ENCODE measurements around the gene DHDDS. TPM values are rescaled to one million over a fixed set of nuclear protein-coding genes. Genes with fewer than 3 reads are reported as not detected.
A peak's percentile ranks its signal among the peaks of the same experiment; 100 is the strongest.
"Not testable (repeated sequence)": the region's sequence is repeated elsewhere in the genome, so short reads cannot be mapped to it uniquely, and the experiment has no call there.

DHDDS gene
- total RNA-seq, 1 donor: 69.1 TPM

- DNase-seq (ENCODE audit: low read depth): no peak
- H3K4me3 ChIP-seq (ENCODE audit: low read depth, low read length): no peak overlapping the region
- no peak for TF ChIP-seq CTCF (IDR thresholded peaks at IDR 0.05; ENCODE audit: insufficient read depth, low read depth, low read length)
Observed at GRCh38 chr1:26483980-26484379, 51.9 kb downstream of the DHDDS start.

GRCh38 chr1:26490155-26490554 lies 58.0 kb downstream of the DHDDS start:
- no peak for TF ChIP-seq CTCF (IDR thresholded peaks at IDR 0.05; ENCODE audit: insufficient read depth, low read depth, low read length)
- no peak overlapping the region for H3K4me3 ChIP-seq (ENCODE audit: low read depth, low read length)
- no peak for DNase-seq (ENCODE audit: low read depth)

GRCh38 chr1:26493267-26493666 lies 61.1 kb downstream of the DHDDS start:
- TF ChIP-seq CTCF (IDR thresholded peaks at IDR 0.05; ENCODE audit: insufficient read depth, low read depth, low read length): no peak
- DNase-seq (ENCODE audit: low read depth): no peak

GRCh38 chr1:26493938-26494337 lies 61.8 kb downstream of the DHDDS start:
- H3K4me3 ChIP-seq (ENCODE audit: low read depth, low read length): no peak overlapping the region
- DNase-seq (ENCODE audit: low read depth): no peak
- no peak for TF ChIP-seq CTCF (IDR thresholded peaks at IDR 0.05; ENCODE audit: insufficient read depth, low read depth, low read length)

More at GRCh38 chr1:26493267-26493666, 61.1 kb downstream of the DHDDS start:
- no peak overlapping the region for H3K4me3 ChIP-seq (ENCODE audit: low read depth, low read length)

- no peak overlapping the region for H3K4me3 ChIP-seq (ENCODE audit: low read depth, low read length)
- TF ChIP-seq CTCF (IDR thresholded peaks at IDR 0.05; ENCODE audit: insufficient read depth, low read depth, low read length): no peak
- no peak for DNase-seq (ENCODE audit: low read depth)
Observed at GRCh38 chr1:26496861-26497260, 64.7 kb downstream of the DHDDS start.

GRCh38 chr1:26498894-26499293 lies 66.8 kb downstream of the DHDDS start:
- no peak for TF ChIP-seq CTCF (IDR thresholded peaks at IDR 0.05; ENCODE audit: insufficient read depth, low read depth, low read length)
- DNase-seq (ENCODE audit: low read depth): no peak
- H3K4me3 ChIP-seq (ENCODE audit: low read depth, low read length): no peak overlapping the region

- no peak for TF ChIP-seq CTCF (IDR thresholded peaks at IDR 0.05; ENCODE audit: insufficient read depth, low read depth, low read length)
- H3K4me3 ChIP-seq (ENCODE audit: low read depth, low read length): peak overlapping the region; percentile 74
- DNase-seq (ENCODE audit: low read depth): peak; percentile 80
Observed at GRCh38 chr1:26500488-26501175, 68.5 kb downstream of the DHDDS start.

- H3K4me3 ChIP-seq (ENCODE audit: low read depth, low read length); DNase-seq (ENCODE audit: low read depth): not testable (repeated sequence)
Observed at GRCh38 chr1:26510711-26511110, 78.6 kb downstream of the DHDDS start.

GRCh38 chr1:26515836-26516235 lies 83.7 kb downstream of the DHDDS start:
- not testable (repeated sequence) for DNase-seq (ENCODE audit: low read depth); H3K4me3 ChIP-seq (ENCODE audit: low read depth, low read length)

Data from fibroblast of villous mesenchyme (primary cell).